Measurements from ENCODE around the gene CBFA2T2. TPM values are rescaled to one million over a fixed set of nuclear protein-coding genes. Genes with fewer than 3 reads are reported as not detected.
"Not testable (repeated sequence)": the region's sequence is repeated elsewhere in the genome, so short reads cannot be mapped to it uniquely, and the experiment has no call there.

CBFA2T2 gene
- polyA plus RNA-seq, 3 donors, result 1.7 to 9.7 (median 4.9) TPM

GRCh38 chr20:33646191-33646590 lies 156.3 kb downstream of the CBFA2T2 start:
- no peak for TF ChIP-seq CTCF (IDR thresholded peaks at IDR 0.05)
- Mint-ChIP-seq H3K4me3 (no peak overlapping the region), H3K9me3 (no peaks in the 10 kb centered on the region), H3K27ac (no peak overlapping the region), H3K36me3 (peaks cover 35 to 50% of the 10 kb centered on the region in 2 donors), H3K4me1 (no peaks in the 10 kb centered on the region), H3K27me3 (ENCODE audit: low read depth in 3 of 3) (peaks cover 0 to 1% (median 0%) of the 10 kb centered on the region in 3 donors)
- no peak overlapping the region for H3K4me3 ChIP-seq (replicated peaks in 1 of 3; ENCODE audit: low read depth in 2 of 3, low read length in 3 of 3)
- intact Hi-C loops (cut with micrococcal nuclease), result no loop called here
- H3K79me2 ChIP-seq (ENCODE audit: insufficient read depth, low read length), result no peaks in the 10 kb centered on the region
- no peak for DNase-seq
- H3K27me3 ChIP-seq (ENCODE audit: control insufficient read depth in 2 of 2, insufficient read depth in 2 of 2, low read length in 2 of 2), result no peaks in the 10 kb centered on the region
- H3K4me2 ChIP-seq (replicated peaks; ENCODE audit: extremely low read depth, low read length, poor library complexity, severe bottlenecking), result no peak overlapping the region
- peaks cover 23 to 47% of the 10 kb centered on the region in 2 donors for H3K36me3 ChIP-seq (replicated peaks in 1 of 2; ENCODE audit: control insufficient read depth in 1 of 2, insufficient read depth in 2 of 2, low read length in 2 of 2)
- no peak overlapping the region for H3K27ac ChIP-seq (ENCODE audit: low read depth in 1 of 2, low read length in 2 of 2)
- 100% methylated on average over 4 of the region's 5 CpGs for WGBS (ENCODE audit: insufficient coverage)
- no peak overlapping the region for H2AFZ ChIP-seq (ENCODE audit: insufficient read depth, low read depth, low read length, poor library complexity, severe bottlenecking)
- H3K9me3 ChIP-seq (replicated peaks in 1 of 2; ENCODE audit: control insufficient read depth in 1 of 2, insufficient read depth in 1 of 2, low read length in 2 of 2), result no peaks in the 10 kb centered on the region
- H4K20me1 ChIP-seq (ENCODE audit: insufficient read depth, low read length), result no peaks in the 10 kb centered on the region
- no peaks in the 10 kb centered on the region for H3K4me1 ChIP-seq (ENCODE audit: control insufficient read depth in 1 of 2, insufficient read depth in 2 of 2, low read length in 2 of 2)
- no peak overlapping the region for H3K9ac ChIP-seq (ENCODE audit: insufficient read depth, low read length, poor library complexity, severe bottlenecking)

- H3K79me2 ChIP-seq (ENCODE audit: insufficient read depth, low read length); H3K9me3 Mint-ChIP-seq; H3K27ac Mint-ChIP-seq; H3K9me3 ChIP-seq (replicated peaks in 1 of 2; ENCODE audit: control insufficient read depth in 1 of 2, insufficient read depth in 1 of 2, low read length in 2 of 2); H3K27me3 ChIP-seq (ENCODE audit: control insufficient read depth in 2 of 2, insufficient read depth in 2 of 2, low read length in 2 of 2); intact Hi-C loops (cut with micrococcal nuclease); H3K4me3 ChIP-seq (replicated peaks in 1 of 3; ENCODE audit: low read depth in 2 of 3, low read length in 3 of 3); H3K4me2 ChIP-seq (replicated peaks; ENCODE audit: extremely low read depth, low read length, poor library complexity, severe bottlenecking); H3K27ac ChIP-seq (ENCODE audit: low read depth in 1 of 2, low read length in 2 of 2); H3K4me3 Mint-ChIP-seq; DNase-seq; H3K9ac ChIP-seq (ENCODE audit: insufficient read depth, low read length, poor library complexity, severe bottlenecking); H3K4me1 ChIP-seq (ENCODE audit: control insufficient read depth in 1 of 2, insufficient read depth in 2 of 2, low read length in 2 of 2); H3K27me3 Mint-ChIP-seq (ENCODE audit: low read depth in 3 of 3); H3K4me1 Mint-ChIP-seq; H4K20me1 ChIP-seq (ENCODE audit: insufficient read depth, low read length); H2AFZ ChIP-seq (ENCODE audit: insufficient read depth, low read depth, low read length, poor library complexity, severe bottlenecking): not testable (repeated sequence)
- peaks cover 23 to 38% of the 10 kb centered on the region in 2 donors for H3K36me3 ChIP-seq (replicated peaks in 1 of 2; ENCODE audit: control insufficient read depth in 1 of 2, insufficient read depth in 2 of 2, low read length in 2 of 2)
- 98% methylated on average over 7 of the region's 14 CpGs for WGBS (ENCODE audit: insufficient coverage)
- peaks cover 32 to 41% of the 10 kb centered on the region in 2 donors for H3K36me3 Mint-ChIP-seq
Observed at GRCh38 chr20:33646959-33647602, 157.2 kb downstream of the CBFA2T2 start.

All from CD14-positive monocyte (primary cell).